Measurements from ENCODE around the gene NADSYN1. TPM values are rescaled to one million over a fixed set of nuclear protein-coding genes. Genes with fewer than 3 reads are reported as not detected.
A peak's percentile ranks its signal among the peaks of the same experiment; 100 is the strongest.

NADSYN1 gene
- polyA plus RNA-seq (2012; ENCODE audit: insufficient read depth, insufficient read length, low read depth), result 3.7 TPM

DNA sequence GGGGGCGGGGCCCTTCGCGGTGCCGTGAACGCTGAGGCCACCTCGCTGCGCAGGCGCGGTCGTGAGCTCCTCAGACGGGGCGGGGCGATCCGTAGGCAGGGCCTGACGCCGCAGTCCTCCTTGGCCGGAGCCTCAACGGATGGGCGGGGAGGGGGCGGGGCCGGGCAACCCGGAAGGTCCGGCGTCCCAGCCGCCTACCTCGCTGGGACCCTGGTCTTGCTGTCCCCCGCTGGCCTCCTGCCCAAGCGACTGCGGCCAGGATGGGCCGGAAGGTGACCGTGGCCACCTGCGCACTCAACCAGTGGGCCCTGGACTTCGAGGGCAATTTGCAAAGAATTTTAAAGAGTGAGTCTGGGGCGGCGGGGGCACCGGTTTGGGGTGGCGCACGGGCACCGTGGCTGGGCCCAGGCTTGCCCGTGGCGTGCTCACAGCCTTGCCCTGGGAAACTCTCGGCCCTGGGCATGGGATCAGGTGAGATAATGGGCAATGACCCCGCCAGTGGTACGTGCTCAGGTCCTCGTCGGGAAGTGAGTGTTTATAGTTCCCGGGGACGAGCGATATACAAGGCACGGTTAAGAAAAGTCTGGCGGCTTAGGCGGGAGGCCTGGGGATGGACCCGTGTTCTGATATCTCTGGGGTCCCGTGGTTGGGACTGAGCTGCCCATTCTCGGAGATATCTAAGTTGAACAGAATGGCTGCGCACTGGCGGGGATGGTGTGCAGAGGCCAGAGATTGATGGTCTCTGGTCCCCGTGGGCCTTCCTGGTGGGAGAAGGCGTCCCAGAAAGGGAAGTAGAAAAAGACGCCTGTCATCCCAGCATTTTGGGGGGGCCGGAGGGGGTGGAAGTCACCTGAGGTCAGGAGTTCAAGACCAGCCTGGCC is at the start of gene NADSYN1:
Gene NADSYN1, plus strand, starts transcription at position 167 of the 881 bp plus-strand sequence. Its CDS starts 94 bp downstream, at position 261.
- Histone ChIP-seq H3K36me3 (no peaks in the 10 kb centered on the region; the same call in 1 of the 2 replicates), H3K9me3 (no peaks in the 10 kb centered on the region), H3K27me3 (no peaks in the 10 kb centered on the region), H3K4me1 (peaks cover 8% of the 10 kb centered on the region), H3K4me3 (ENCODE audit: low read depth, low read length) (peak within 1 kb of the TSS; percentile 87)
- peak; percentile 98 for DNase-seq
- TF ChIP-seq, protein P1, sequence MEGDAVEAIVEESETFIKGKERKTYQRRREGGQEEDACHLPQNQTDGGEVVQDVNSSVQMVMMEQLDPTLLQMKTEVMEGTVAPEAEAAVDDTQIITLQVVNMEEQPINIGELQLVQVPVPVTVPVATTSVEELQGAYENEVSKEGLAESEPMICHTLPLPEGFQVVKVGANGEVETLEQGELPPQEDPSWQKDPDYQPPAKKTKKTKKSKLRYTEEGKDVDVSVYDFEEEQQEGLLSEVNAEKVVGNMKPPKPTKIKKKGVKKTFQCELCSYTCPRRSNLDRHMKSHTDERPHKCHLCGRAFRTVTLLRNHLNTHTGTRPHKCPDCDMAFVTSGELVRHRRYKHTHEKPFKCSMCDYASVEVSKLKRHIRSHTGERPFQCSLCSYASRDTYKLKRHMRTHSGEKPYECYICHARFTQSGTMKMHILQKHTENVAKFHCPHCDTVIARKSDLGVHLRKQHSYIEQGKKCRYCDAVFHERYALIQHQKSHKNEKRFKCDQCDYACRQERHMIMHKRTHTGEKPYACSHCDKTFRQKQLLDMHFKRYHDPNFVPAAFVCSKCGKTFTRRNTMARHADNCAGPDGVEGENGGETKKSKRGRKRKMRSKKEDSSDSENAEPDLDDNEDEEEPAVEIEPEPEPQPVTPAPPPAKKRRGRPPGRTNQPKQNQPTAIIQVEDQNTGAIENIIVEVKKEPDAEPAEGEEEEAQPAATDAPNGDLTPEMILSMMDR (IDR thresholded peaks at IDR 0.05; ENCODE audit: low read depth, low read length), result no peak

DNA sequence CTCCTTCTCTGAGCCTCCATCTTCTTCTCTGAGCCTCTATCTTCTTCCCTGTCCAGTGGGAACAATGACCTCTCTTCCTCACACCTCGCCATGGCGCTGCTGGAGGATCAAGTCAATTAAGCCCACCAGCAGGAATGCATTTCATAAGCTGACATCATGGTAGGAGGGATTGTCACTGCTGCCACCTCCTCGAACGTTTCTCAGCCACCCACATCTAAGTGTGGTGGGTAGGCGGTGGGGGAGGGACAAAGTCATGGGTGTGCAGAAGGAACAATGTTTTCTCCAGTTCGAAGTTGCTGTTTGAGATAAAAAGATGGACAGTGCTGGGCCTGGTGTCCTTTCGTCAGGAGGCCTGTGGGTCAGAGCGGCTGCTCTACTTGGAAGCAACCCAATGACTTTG is 48.8 kb upstream of the NADSYN1 start:
- TF ChIP-seq, protein P1 (IDR thresholded peaks at IDR 0.05; ENCODE audit: low read depth, low read length), result no peak
- H3K4me1 ChIP-seq, result no peaks in the 10 kb centered on the region
- DNase-seq, result no peak
- H3K36me3 ChIP-seq, result no peaks in the 10 kb centered on the region
- no peaks in the 10 kb centered on the region for H3K27me3 ChIP-seq
- H3K9me3 ChIP-seq, result no peaks in the 10 kb centered on the region
- H3K4me3 ChIP-seq (ENCODE audit: low read depth, low read length), result no peak overlapping the region

DNA sequence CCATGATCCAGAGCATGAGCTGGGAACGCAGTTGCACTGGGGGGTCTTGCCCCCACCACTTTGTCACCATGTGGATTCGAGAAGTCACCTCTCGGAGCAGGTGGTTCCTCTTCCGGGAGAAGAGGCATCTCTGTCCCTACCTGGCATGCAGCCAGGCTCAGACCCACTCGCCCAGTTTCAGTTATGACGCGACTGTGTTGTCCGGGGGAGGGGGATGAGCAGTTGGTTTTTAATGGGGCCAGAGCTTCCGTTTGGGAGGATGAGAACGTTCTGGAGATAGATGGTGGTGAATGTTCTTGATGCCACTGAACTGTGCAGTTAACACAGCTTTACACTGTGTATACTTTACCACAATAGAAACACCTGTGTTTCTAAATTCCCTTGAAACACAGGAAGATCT is 46.3 kb upstream of the NADSYN1 start:
- Histone ChIP-seq H3K4me3 (ENCODE audit: low read depth, low read length) (peak overlapping the region; percentile 58), H3K36me3 (no peaks in the 10 kb centered on the region), H3K4me1 (no peaks in the 10 kb centered on the region), H3K27me3 (no peaks in the 10 kb centered on the region), H3K9me3 (no peaks in the 10 kb centered on the region)
- DNase-seq, result peak; percentile 34
- TF ChIP-seq, protein P1 (IDR thresholded peaks at IDR 0.05; ENCODE audit: low read depth, low read length), result no peak

DNA sequence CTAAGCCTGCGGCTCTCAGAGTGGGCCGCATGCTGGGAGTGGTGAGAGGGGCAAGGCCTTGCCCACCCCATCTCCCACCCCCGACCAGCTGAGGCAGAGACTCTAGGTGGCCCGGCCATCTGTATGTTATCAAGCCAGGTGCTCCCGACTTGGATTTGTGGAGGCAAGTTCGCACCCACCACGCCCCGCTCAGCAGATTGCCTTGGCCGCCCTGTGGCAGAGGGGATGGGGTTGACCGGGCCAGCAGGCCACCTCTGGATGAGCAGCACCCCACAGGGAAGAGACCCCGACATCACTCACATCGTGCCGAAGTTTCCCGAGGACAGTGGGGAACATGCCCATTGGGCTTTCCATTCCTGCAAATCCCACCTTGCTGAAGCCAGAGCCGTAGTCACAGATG is 45.6 kb upstream of the NADSYN1 start:
- H3K36me3 ChIP-seq, result no peaks in the 10 kb centered on the region
- DNase-seq, result no peak
- TF ChIP-seq, protein P1 (IDR thresholded peaks at IDR 0.05; ENCODE audit: low read depth, low read length), result no peak
- no peaks in the 10 kb centered on the region for H3K4me1 ChIP-seq
- H3K9me3 ChIP-seq, result no peaks in the 10 kb centered on the region
- H3K27me3 ChIP-seq, result no peaks in the 10 kb centered on the region
- H3K4me3 ChIP-seq (ENCODE audit: low read depth, low read length), result no peak overlapping the region

DNA sequence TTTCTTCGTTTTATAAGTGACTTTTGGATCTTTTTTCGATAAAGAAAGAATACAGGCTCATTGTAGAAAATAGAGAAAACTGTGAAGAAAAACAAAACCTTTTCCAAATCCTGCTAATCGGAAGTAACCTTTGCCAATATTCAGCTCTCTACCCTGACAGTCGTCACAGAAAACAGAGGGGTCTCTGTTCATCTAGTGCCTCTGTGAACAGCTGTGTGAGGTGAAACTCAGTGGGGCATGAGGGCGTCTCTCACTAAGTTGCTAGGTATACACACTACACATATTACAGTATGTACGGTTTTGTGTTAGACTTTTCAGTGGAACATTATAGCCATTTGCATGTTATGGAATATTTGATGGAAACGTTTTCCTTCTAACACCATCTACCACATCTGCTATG is 44.2 kb upstream of the NADSYN1 start:
- Histone ChIP-seq H3K4me3 (ENCODE audit: low read depth, low read length) (no peak overlapping the region), H3K36me3 (no peaks in the 10 kb centered on the region), H3K9me3 (no peaks in the 10 kb centered on the region), H3K4me1 (no peaks in the 10 kb centered on the region), H3K27me3 (no peaks in the 10 kb centered on the region)
- no peak for DNase-seq
- TF ChIP-seq, protein P1 (IDR thresholded peaks at IDR 0.05; ENCODE audit: low read depth, low read length), result no peak

DNA sequence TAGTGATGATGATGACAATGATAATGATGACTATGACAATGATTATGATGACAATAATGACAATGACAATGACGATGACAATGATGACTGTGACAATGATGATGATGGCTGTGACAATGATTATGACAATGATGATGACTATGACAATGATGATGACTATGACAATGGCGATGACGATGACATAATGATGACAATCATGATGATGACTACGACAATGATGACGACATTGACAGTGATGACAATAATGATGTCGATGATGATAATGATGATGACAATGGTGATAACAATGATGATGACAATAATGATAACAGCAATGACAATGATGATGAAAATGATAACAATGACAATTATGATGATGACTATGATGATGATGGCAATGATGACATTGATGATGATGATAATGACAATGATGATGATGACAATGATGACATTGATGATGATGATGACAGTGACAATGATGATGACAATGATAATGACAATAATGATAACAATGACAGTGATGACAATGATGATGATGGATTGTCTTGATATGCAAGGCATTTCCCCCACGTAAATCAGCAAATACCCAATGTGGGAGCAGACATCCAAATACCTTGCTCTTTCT is 42.5 kb upstream of the NADSYN1 start:
- Histone ChIP-seq H3K9me3 (no peaks in the 10 kb centered on the region), H3K27me3 (no peaks in the 10 kb centered on the region), H3K4me3 (ENCODE audit: low read depth, low read length) (no peak overlapping the region), H3K4me1 (no peaks in the 10 kb centered on the region), H3K36me3 (no peaks in the 10 kb centered on the region)
- no peak for DNase-seq
- TF ChIP-seq, protein P1 (IDR thresholded peaks at IDR 0.05; ENCODE audit: low read depth, low read length), result no peak

Data from BE2C (cell line).